ENCODE results near the gene POU2F1.

- no peak for TF ChIP-seq CTCF (IDR thresholded peaks at IDR 0.05)
- TF ChIP-seq POLR2A (IDR thresholded peaks at IDR 0.05): no peak
Observed at GRCh38 chr1:167426716-167427115, 206.0 kb downstream of the POU2F1 start.

Measured in adrenal gland (tissue), 5 donors.